K562 (cell line): Measurements from ENCODE around the gene STAM2. TPM values are rescaled to one million over a fixed set of nuclear protein-coding genes. Genes with fewer than 3 reads are reported as not detected.

Source experiments
- BRF1 ChIP-seq: IDR thresholded peaks from 3 replicates; pipeline ENCODE4 v1.6.1; 2011; ENCODE audit warnings: borderline replicate concordance, mild to moderate bottlenecking; ENCODE audit not compliant: insufficient read length; ENCODE audit errors: extremely low read depth
- CBX3 ChIP-seq, 2 experiments: IDR thresholded peaks; 1 replicate in 1 of 2; 2 replicates in 1 of 2; pipeline ENCODE4 v1.6.1; 2012; ENCODE audit warnings: inconsistent platforms in 2 of 2, low read length in 2 of 2, borderline replicate concordance in 1 of 2, control low read depth in 1 of 2
- EP300 ChIP-seq: IDR thresholded peaks from 2 replicates; pipeline ENCODE4 v1.6.1; 2012; ENCODE audit warnings: low read length, improper control_type of control experiment
- FOXJ3 ChIP-seq: sonication (generic); formaldehyde crosslinking; IDR thresholded peaks from 2 replicates; pipeline ENCODE4 v1.4.0; 2020; ENCODE audit warnings: mild to moderate bottlenecking, missing genetic modification reagents
- FOXK1 ChIP-seq: sonication (generic); formaldehyde crosslinking; IDR thresholded peaks from 2 replicates; pipeline ENCODE4 v1.8.0; 2022; ENCODE audit warnings: missing genetic modification reagents, mild to moderate bottlenecking, borderline replicate concordance
- GATAD2B ChIP-seq: fragments of 450-650 bp; IDR thresholded peaks from 2 replicates; pipeline ENCODE4 v1.6.1; 2017; ENCODE audit warnings: mild to moderate bottlenecking, borderline replicate concordance
- HNRNPH1 ChIP-seq: fragments of 200-400 bp; formaldehyde crosslinking; optimal IDR thresholded peaks from 2 replicates; pipeline ENCODE3; 2017; ENCODE audit warnings: low read depth, mild to moderate bottlenecking, low read length, moderate library complexity
- MAFF ChIP-seq: IDR thresholded peaks from 2 replicates; pipeline ENCODE4 v1.6.1; 2012; ENCODE audit warnings: low read length, improper control_type of control experiment
- POLR2B ChIP-seq: fragments of 450-650 bp; IDR thresholded peaks from 2 replicates; pipeline ENCODE4 v1.6.1; 2018; ENCODE audit warnings: low read depth; ENCODE audit not compliant: partially characterized antibody
- PRMT5 ChIP-seq: sonication (generic); formaldehyde crosslinking; IDR thresholded peaks from 2 replicates; pipeline ENCODE4 v1.5.0; 2020; ENCODE audit warnings: missing genetic modification reagents
- RAD51 ChIP-seq: fragments of 450-650 bp; IDR thresholded peaks from 2 replicates; pipeline ENCODE4 v1.7.1; 2016; ENCODE audit warnings: low read depth, mild to moderate bottlenecking, borderline replicate concordance
- SETDB1 ChIP-seq: IDR thresholded peaks from one replicate; pipeline ENCODE4 v1.6.1; 2012; ENCODE audit warnings: low read length, control low read depth, inconsistent platforms
- SMARCA5 ChIP-seq: fragments of 450-650 bp; IDR thresholded peaks from 2 replicates; pipeline ENCODE4 v1.6.1; 2016
- TCF7 ChIP-seq: sonication (generic); IDR thresholded peaks from 2 replicates; pipeline ENCODE4 v1.6.1; 2016; ENCODE audit warnings: antibody characterized with exemption, borderline replicate concordance
- TRIM24 ChIP-seq, 2 experiments: fragments of 450-650 bp; IDR thresholded peaks; 2 replicates each; pipeline ENCODE4 v1.6.1; 2016
- ZNF668 ChIP-seq: fragments of 250-450 bp; sonication (Bioruptor Pico); IDR thresholded peaks from 2 replicates; pipeline ENCODE4 v1.8.0; 2022; ENCODE audit warnings: mild to moderate bottlenecking, inconsistent platforms
- polyA plus RNA-seq, 8 experiments: library from polyadenylated mRNA; depleted of rRNA in 4 of 8; stranded (reverse) in 5 of 8; unstranded in 3 of 8; fragments of >200 nt; fragmentation: Nextera tagmentation in 2 of 8; fragmentation: Illumina TruSeq in 1 of 8; extraction: Ambion mirVana in 2 of 8; extraction: Trizol in 1 of 8; gene quantifications; 2 replicates each; pipeline versions ENCODE4 v1.2.1 to v1.2.3, GENCODE V29; 2011 to 2014; ENCODE audit warnings: inconsistent platforms in 1 of 8, missing spikeins in 1 of 8
- total RNA-seq, 7 experiments: library from RNA; depleted of rRNA in 6 of 7; stranded (reverse); fragments of >200 nt in 6 of 7; fragmentation: Illumina TruSeq in 2 of 7; extraction: Trizol in 2 of 7; gene quantifications; 2 replicates each; pipeline versions ENCODE4 v1.2.1 to v1.2.3, GENCODE V29; 2011 to 2021; ENCODE audit warnings: low replicate concordance in 1 of 7
- TF ChIP-seq, protein P1 (sequence below): fragments of 200-800 bp; sonication (Bioruptor generic); IDR thresholded peaks from 2 replicates; pipeline ENCODE4 v1.6.1; 2017; ENCODE audit warnings: missing genetic modification characterization, missing compliant biosample characterization
- TF ChIP-seq, protein P2 (sequence below): fragments of 250-450 bp; sonication (Bioruptor Pico); IDR thresholded peaks from 2 replicates; pipeline ENCODE4 v1.4.0; 2020
- TF ChIP-seq, protein P3 (sequence below): sonication (generic); formaldehyde crosslinking; IDR thresholded peaks from 2 replicates; pipeline ENCODE4 v1.8.0; 2022; ENCODE audit warnings: missing genetic modification reagents, mild to moderate bottlenecking, moderate library complexity, borderline replicate concordance
- TF ChIP-seq, protein P4 (sequence below), 2 experiments: fragments of 450-650 bp in 1 of 2; sonication (generic) in 1 of 2; formaldehyde crosslinking; conservative IDR thresholded peaks; 2 replicates each; pipeline versions ENCODE4 v1.4.0 to v1.8.1; 2020 to 2022; ENCODE audit warnings: mild to moderate bottlenecking in 1 of 2, missing genetic modification reagents in 1 of 2
- TF ChIP-seq, protein P5 (sequence below): fragments of 450-650 bp; IDR thresholded peaks from 2 replicates; pipeline ENCODE4 v1.6.1; 2018; ENCODE audit warnings: mild to moderate bottlenecking, low read depth; ENCODE audit not compliant: partially characterized antibody
- TF ChIP-seq, protein P6 (sequence below): sonication (generic); formaldehyde crosslinking; IDR thresholded peaks from 2 replicates; pipeline ENCODE4 v1.8.0; 2022; ENCODE audit warnings: mild to moderate bottlenecking, missing genetic modification reagents

The STAM2 gene
- total and polyA plus RNA-seq, 9 of the 15 experiments (the other 6 are each of a cell fraction or from before 2014, with no cell fraction given), result 4.5 to 13.9 (median 8.7) TPM

DNA sequence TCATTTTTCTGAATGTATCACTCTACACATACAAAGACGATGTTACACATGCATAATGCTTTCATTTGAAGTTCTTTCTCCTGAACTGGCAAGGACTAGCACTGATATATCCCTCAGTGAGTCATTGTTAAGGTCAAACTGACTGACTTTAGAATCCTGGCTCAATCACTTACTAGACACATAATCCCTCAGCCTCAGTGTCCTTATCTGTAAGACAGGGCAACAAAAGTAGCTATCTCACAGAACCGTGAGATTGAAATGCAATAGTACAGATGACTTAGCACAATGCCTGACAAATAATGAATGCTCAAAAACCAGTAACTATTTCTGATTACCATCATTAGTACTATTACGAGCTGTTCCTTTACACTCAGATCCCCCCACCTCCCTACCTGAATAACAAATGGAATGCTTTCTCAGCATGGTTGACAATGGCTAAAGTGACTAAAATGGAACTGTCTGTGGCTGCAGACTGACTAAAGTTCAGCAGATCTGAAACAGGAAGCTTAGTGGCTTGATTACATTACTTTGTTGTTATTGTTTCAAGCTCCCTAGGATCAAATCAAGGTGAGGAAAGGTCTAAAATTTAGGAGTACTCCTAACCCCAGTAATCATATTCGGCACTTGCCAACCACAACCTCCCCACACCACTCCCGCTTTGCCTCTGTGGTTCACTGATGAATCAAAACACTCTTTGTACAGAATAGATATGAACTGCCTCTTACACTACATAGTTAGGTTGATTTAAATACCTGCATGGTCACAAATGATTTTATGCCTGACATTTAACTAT lies 40.9 kb downstream of the STAM2 start (continued):
- TF ChIP-seq TCF7 (no peak; the same call in 1 of the 2 replicates), PRMT5 (CRISPR knock-in tag) (no peak), POLR2B (no peak), GATAD2B (no peak), EP300 (peak; percentile 43), TRIM24 (IDR thresholded peaks at IDR 0.05) (peak; percentile 42 to 71), SMARCA5 (no peak), FOXK1 (no peak), HNRNPH1 (no peak), BRF1 (no peak), SETDB1 (no peak), CBX3 (IDR thresholded peaks at IDR 0.05; ENCODE audit: borderline replicate concordance in 1 of 2, low read length in 2 of 2) (no peak), FOXJ3 (CRISPR knock-in tag) (no peak), ZNF668 (CRISPR knock-in tag) (no peak), RAD51 (no peak), MAFF (peak; percentile 37; the same call in 1 of the 2 replicates)
- TF ChIP-seq, protein P1, sequence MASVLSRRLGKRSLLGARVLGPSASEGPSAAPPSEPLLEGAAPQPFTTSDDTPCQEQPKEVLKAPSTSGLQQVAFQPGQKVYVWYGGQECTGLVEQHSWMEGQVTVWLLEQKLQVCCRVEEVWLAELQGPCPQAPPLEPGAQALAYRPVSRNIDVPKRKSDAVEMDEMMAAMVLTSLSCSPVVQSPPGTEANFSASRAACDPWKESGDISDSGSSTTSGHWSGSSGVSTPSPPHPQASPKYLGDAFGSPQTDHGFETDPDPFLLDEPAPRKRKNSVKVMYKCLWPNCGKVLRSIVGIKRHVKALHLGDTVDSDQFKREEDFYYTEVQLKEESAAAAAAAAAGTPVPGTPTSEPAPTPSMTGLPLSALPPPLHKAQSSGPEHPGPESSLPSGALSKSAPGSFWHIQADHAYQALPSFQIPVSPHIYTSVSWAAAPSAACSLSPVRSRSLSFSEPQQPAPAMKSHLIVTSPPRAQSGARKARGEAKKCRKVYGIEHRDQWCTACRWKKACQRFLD, result peak; percentile 43; the same call in 1 of the 2 replicates
- TF ChIP-seq, protein P2, sequence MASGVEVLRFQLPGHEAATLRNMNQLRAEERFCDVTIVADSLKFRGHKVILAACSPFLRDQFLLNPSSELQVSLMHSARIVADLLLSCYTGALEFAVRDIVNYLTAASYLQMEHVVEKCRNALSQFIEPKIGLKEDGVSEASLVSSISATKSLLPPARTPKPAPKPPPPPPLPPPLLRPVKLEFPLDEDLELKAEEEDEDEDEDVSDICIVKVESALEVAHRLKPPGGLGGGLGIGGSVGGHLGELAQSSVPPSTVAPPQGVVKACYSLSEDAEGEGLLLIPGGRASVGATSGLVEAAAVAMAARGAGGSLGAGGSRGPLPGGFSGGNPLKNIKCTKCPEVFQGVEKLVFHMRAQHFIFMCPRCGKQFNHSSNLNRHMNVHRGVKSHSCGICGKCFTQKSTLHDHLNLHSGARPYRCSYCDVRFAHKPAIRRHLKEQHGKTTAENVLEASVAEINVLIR (CRISPR knock-in tag), result no peak
- TF ChIP-seq, protein P3, sequence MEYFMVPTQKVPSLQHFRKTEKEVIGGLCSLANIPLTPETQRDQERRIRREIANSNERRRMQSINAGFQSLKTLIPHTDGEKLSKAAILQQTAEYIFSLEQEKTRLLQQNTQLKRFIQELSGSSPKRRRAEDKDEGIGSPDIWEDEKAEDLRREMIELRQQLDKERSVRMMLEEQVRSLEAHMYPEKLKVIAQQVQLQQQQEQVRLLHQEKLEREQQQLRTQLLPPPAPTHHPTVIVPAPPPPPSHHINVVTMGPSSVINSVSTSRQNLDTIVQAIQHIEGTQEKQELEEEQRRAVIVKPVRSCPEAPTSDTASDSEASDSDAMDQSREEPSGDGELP (CRISPR knock-in tag), result no peak
- TF ChIP-seq, protein P4, sequence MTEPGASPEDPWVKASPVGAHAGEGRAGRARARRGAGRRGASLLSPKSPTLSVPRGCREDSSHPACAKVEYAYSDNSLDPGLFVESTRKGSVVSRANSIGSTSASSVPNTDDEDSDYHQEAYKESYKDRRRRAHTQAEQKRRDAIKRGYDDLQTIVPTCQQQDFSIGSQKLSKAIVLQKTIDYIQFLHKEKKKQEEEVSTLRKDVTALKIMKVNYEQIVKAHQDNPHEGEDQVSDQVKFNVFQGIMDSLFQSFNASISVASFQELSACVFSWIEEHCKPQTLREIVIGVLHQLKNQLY (CRISPR knock-in tag; conservative IDR thresholded peaks at IDR 0.05), result no peak
- TF ChIP-seq, protein P5, sequence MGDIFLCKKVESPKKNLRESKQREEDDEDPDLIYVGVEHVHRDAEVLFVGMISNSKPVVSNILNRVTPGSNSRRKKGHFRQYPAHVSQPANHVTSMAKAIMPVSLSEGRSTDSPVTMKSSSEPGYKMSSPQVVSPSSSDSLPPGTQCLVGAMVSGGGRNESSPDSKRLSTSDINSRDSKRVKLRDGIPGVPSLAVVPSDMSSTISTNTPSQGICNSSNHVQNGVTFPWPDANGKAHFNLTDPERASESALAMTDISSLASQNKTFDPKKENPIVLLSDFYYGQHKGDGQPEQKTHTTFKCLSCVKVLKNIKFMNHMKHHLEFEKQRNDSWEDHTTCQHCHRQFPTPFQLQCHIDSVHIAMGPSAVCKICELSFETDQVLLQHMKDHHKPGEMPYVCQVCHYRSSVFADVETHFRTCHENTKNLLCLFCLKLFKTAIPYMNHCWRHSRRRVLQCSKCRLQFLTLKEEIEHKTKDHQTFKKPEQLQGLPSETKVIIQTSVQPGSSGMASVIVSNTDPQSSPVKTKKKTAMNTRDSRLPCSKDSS, result no peak
- TF ChIP-seq, protein P6, sequence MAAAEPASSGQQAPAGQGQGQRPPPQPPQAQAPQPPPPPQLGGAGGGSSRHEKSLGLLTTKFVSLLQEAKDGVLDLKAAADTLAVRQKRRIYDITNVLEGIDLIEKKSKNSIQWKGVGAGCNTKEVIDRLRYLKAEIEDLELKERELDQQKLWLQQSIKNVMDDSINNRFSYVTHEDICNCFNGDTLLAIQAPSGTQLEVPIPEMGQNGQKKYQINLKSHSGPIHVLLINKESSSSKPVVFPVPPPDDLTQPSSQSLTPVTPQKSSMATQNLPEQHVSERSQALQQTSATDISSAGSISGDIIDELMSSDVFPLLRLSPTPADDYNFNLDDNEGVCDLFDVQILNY (CRISPR knock-in tag), result no peak
